HG02759 (cell line): ENCODE results near the gene RNF152.

Experiments used
- ATAC-seq: cut with Tn5 transposase; IDR thresholded peaks from one replicate; pipeline ENCODE4 v1.9.1; 2021; ENCODE audit warnings: mild to moderate bottlenecking, moderate library complexity; ENCODE audit not compliant: unreplicated experiment

RNF152 gene

GRCh38 chr18:61765097-61765496 is 127.7 kb downstream of the RNF152 start:
- no peak for ATAC-seq

GRCh38 chr18:61764381-61764780 is 128.4 kb downstream of the RNF152 start:
- ATAC-seq, result peak; percentile 58

DNA sequence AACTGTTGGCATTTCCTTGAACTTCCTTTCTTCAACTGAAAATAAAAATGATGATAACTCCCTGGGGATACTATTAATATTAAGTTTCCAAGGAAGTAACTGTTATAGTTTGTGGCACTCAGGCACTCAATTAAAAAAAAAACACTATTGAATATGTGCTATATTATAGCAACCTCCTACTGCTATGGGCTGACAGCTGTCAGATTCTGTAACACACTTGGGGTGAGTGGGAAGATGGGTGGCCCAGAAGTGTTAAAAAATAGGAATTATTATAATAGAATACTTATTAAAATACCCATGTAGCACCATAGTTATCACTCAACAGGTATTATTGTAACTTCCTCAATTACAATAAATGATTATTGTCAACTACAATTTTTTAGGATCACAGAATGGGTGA is 130.9 kb downstream of the RNF152 start:
- ATAC-seq, result no peak
